SJCRH30 (cell line): ENCODE results near the gene CNPY1. TPM values are rescaled to one million over a fixed set of nuclear protein-coding genes. Genes with fewer than 3 reads are reported as not detected.
A peak's percentile ranks its signal among the peaks of the same experiment; 100 is the strongest.

Experiments used
- DNase-seq, 2 experiments: peaks; one replicate each; pipeline ENCODE4 v3.0.0-alpha.2; 2015 to 2020
- H3K27ac ChIP-seq: fragments of 250-450 bp; sonication (Bioruptor Pico); 2 replicates; pipeline ENCODE4 v1.5.1; 2020; ENCODE audit warnings: mild to moderate bottlenecking, moderate library complexity
- H3K27me3 ChIP-seq: fragments of 250-450 bp; sonication (Bioruptor Pico); 2 replicates; pipeline ENCODE4 v1.5.1; 2020; ENCODE audit warnings: mild to moderate bottlenecking, moderate library complexity
- H3K36me3 ChIP-seq: fragments of 250-450 bp; sonication (Bioruptor Pico); 2 replicates; pipeline ENCODE4 v1.5.1; 2020; ENCODE audit warnings: mild to moderate bottlenecking, moderate library complexity
- H3K4me1 ChIP-seq: fragments of 250-450 bp; sonication (Bioruptor Pico); 2 replicates; pipeline ENCODE4 v1.5.1; 2020; ENCODE audit warnings: mild to moderate bottlenecking, moderate library complexity
- H3K4me3 ChIP-seq: fragments of 250-450 bp; sonication (Bioruptor Pico); 2 replicates; pipeline ENCODE4 v1.5.1; 2020; ENCODE audit warnings: mild to moderate bottlenecking, moderate library complexity
- H3K9me3 ChIP-seq: fragments of 250-450 bp; sonication (Bioruptor Pico); replicated peaks from 2 replicates; pipeline ENCODE4 v1.5.1; 2020; ENCODE audit warnings: mild to moderate bottlenecking, moderate library complexity
- total RNA-seq: library from RNA; depleted of rRNA; stranded (reverse); fragments of >200 nt; shearing (Covaris generic); gene quantifications from 2 replicates; pipeline ENCODE4 v1.2.3, GENCODE V29; 2014

The CNPY1 gene
- total RNA-seq, 1 experiment from 2014 or later = not detected

GRCh38 chr7:155490697-155491628, 55.4 kb downstream of the CNPY1 start:
- no peak overlapping the region for H3K27ac ChIP-seq

GRCh38 chr7:155489862-155490696, 56.3 kb downstream of the CNPY1 start:
- H3K4me3 ChIP-seq = peak overlapping the region; percentile 12; the same call in 1 of the 2 replicates
- H3K27me3 ChIP-seq = peaks cover 42% of the 10 kb centered on the region
- no peaks in the 10 kb centered on the region for H3K4me1 ChIP-seq
- no peaks in the 10 kb centered on the region for H3K9me3 ChIP-seq
- H3K36me3 ChIP-seq = no peaks in the 10 kb centered on the region
- no peak for DNase-seq
- no peak overlapping the region for H3K27ac ChIP-seq

More at GRCh38 chr7:155490697-155491628, 55.4 kb downstream of the CNPY1 start:
- H3K27me3 ChIP-seq = peaks cover 42% of the 10 kb centered on the region
- H3K4me1 ChIP-seq = no peaks in the 10 kb centered on the region
- no peak for DNase-seq
- no peaks in the 10 kb centered on the region for H3K9me3 ChIP-seq
- peak overlapping the region; percentile 12; the same call in 1 of the 2 replicates for H3K4me3 ChIP-seq
- no peaks in the 10 kb centered on the region for H3K36me3 ChIP-seq

- Histone ChIP-seq H3K36me3 (no peaks in the 10 kb centered on the region), H3K27ac (no peak overlapping the region), H3K4me3 (no peak overlapping the region), H3K4me1 (peaks cover 4% of the 10 kb centered on the region), H3K27me3 (peaks cover 40% of the 10 kb centered on the region), H3K9me3 (no peaks in the 10 kb centered on the region)
- DNase-seq = no peak
These were observed 57.1 kb downstream of the CNPY1 start for GRCh38 chr7:155489158-155489840.

GRCh38 chr7:155488483-155489127, 57.8 kb downstream of the CNPY1 start:
- Histone ChIP-seq H3K4me1 (peaks cover 8% of the 10 kb centered on the region), H3K4me3 (no peak overlapping the region), H3K27ac (no peak overlapping the region), H3K9me3 (no peaks in the 10 kb centered on the region), H3K27me3 (peaks cover 33% of the 10 kb centered on the region), H3K36me3 (no peaks in the 10 kb centered on the region)
- DNase-seq = no peak

- Histone ChIP-seq H3K27me3 (peaks cover 27% of the 10 kb centered on the region), H3K4me3 (no peak overlapping the region), H3K36me3 (no peaks in the 10 kb centered on the region), H3K9me3 (no peaks in the 10 kb centered on the region), H3K27ac (no peak overlapping the region), H3K4me1 (peaks cover 14% of the 10 kb centered on the region)
- DNase-seq = no peak
These were observed 58.6 kb downstream of the CNPY1 start for GRCh38 chr7:155487509-155488482.

GRCh38 chr7:155486783-155487508, 59.4 kb downstream of the CNPY1 start:
- Histone ChIP-seq H3K9me3 (no peaks in the 10 kb centered on the region), H3K4me3 (no peak overlapping the region), H3K27me3 (peaks cover 20% of the 10 kb centered on the region), H3K4me1 (peaks cover 14% of the 10 kb centered on the region), H3K36me3 (no peaks in the 10 kb centered on the region), H3K27ac (no peak overlapping the region)
- no peak for DNase-seq

- H3K27ac ChIP-seq = no peak overlapping the region
- no peak overlapping the region for H3K4me3 ChIP-seq
- no peak for DNase-seq
- H3K9me3 ChIP-seq = no peaks in the 10 kb centered on the region
- H3K4me1 ChIP-seq = peaks cover 14% of the 10 kb centered on the region
- H3K36me3 ChIP-seq = no peaks in the 10 kb centered on the region
- peaks cover 2% of the 10 kb centered on the region; the same call in 1 of the 2 replicates for H3K27me3 ChIP-seq
These were observed 61.6 kb downstream of the CNPY1 start for GRCh38 chr7:155484483-155485399.

GRCh38 chr7:155483868-155484325, 62.5 kb downstream of the CNPY1 start:
- Histone ChIP-seq H3K27me3 (no peaks in the 10 kb centered on the region), H3K36me3 (no peaks in the 10 kb centered on the region), H3K4me1 (peaks cover 14% of the 10 kb centered on the region), H3K27ac (no peak overlapping the region), H3K9me3 (no peaks in the 10 kb centered on the region), H3K4me3 (no peak overlapping the region)
- DNase-seq = peak; percentile 86 to 87

- no peak overlapping the region for H3K4me3 ChIP-seq
- no peak overlapping the region for H3K27ac ChIP-seq
- no peaks in the 10 kb centered on the region for H3K36me3 ChIP-seq
- no peaks in the 10 kb centered on the region for H3K27me3 ChIP-seq
- no peaks in the 10 kb centered on the region for H3K9me3 ChIP-seq
- H3K4me1 ChIP-seq = peaks cover 14% of the 10 kb centered on the region
- no peak for DNase-seq
These were observed 63.1 kb downstream of the CNPY1 start for GRCh38 chr7:155483245-155483644.

GRCh38 chr7:155482511-155483183, 63.7 kb downstream of the CNPY1 start:
- Histone ChIP-seq H3K4me1 (peaks cover 14% of the 10 kb centered on the region), H3K9me3 (no peaks in the 10 kb centered on the region), H3K27me3 (no peaks in the 10 kb centered on the region), H3K27ac (no peak overlapping the region), H3K4me3 (no peak overlapping the region), H3K36me3 (no peaks in the 10 kb centered on the region)
- DNase-seq = no peak

GRCh38 chr7:155481764-155482163, 64.6 kb downstream of the CNPY1 start:
- Histone ChIP-seq H3K36me3 (no peaks in the 10 kb centered on the region), H3K4me3 (no peak overlapping the region), H3K27me3 (no peaks in the 10 kb centered on the region), H3K9me3 (no peaks in the 10 kb centered on the region), H3K27ac (no peak overlapping the region), H3K4me1 (peaks cover 14% of the 10 kb centered on the region)
- DNase-seq = no peak
